ENCODE data around the gene SLC9A3.

DNA sequence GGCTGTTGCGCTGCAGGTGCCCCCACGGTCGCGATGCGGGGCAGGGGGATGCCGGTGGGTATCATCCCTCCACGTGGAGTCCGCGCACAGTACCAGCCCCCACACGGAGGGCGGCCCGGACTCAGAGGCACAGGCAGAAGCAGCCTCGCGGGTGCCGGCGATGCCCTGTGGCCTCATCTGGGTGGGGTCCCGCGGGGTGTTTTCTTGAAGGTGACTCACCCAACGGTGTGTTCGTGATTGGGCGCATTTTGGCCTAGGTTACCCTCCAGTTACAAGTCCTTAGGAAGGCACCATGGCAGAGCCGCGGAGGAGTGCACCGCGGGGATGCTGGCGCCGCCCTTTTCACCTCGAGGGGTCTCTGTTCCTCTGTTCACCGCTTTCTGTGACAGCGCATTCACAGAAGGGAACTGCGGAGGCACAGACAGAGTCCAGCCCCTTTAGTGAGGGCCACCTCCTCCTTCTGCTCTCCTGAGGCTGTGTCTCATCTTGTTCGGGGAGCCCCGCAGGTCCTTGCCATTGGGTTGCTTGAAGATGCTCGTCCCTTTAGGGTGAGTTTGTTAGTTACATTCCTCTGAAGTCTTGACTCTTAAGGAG is 102.9 kb downstream of the SLC9A3 start:
- TF ChIP-seq, protein P1, sequence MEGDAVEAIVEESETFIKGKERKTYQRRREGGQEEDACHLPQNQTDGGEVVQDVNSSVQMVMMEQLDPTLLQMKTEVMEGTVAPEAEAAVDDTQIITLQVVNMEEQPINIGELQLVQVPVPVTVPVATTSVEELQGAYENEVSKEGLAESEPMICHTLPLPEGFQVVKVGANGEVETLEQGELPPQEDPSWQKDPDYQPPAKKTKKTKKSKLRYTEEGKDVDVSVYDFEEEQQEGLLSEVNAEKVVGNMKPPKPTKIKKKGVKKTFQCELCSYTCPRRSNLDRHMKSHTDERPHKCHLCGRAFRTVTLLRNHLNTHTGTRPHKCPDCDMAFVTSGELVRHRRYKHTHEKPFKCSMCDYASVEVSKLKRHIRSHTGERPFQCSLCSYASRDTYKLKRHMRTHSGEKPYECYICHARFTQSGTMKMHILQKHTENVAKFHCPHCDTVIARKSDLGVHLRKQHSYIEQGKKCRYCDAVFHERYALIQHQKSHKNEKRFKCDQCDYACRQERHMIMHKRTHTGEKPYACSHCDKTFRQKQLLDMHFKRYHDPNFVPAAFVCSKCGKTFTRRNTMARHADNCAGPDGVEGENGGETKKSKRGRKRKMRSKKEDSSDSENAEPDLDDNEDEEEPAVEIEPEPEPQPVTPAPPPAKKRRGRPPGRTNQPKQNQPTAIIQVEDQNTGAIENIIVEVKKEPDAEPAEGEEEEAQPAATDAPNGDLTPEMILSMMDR (IDR thresholded peaks at IDR 0.05), result no peak
- TF ChIP-seq POLR2A (IDR thresholded peaks at IDR 0.05), result no peak

All from esophagus squamous epithelium (tissue), 4 donors.